Fibroblast of villous mesenchyme (primary cell): ENCODE results near the gene ZNF77. TPM values are rescaled to one million over a fixed set of nuclear protein-coding genes. Genes with fewer than 3 reads are reported as not detected.
A peak's percentile ranks its signal among the peaks of the same experiment; 100 is the strongest.

Experiments used
- DNase-seq: peaks from one replicate; pipeline ENCODE4 v3.0.0-alpha.2; 2010; ENCODE audit warnings: low read depth
- H3K4me3 ChIP-seq: 2 replicates; pipeline ENCODE4 v1.5.1; 2011; ENCODE audit warnings: low read depth, mild to moderate bottlenecking, low read length
- total RNA-seq: library from RNA; depleted of rRNA; stranded (reverse); fragments of >200 nt; gene quantifications from 2 replicates; pipeline ENCODE4 v1.2.3, GENCODE V29; 2012
- TF ChIP-seq, protein P1 (sequence below): IDR thresholded peaks from 2 replicates; pipeline ENCODE4 v1.5.1; 2012; ENCODE audit warnings: low read depth, mild to moderate bottlenecking, low read length; ENCODE audit not compliant: insufficient read depth

The ZNF77 gene
- total RNA-seq, 1 donor: 3.0 TPM

DNA sequence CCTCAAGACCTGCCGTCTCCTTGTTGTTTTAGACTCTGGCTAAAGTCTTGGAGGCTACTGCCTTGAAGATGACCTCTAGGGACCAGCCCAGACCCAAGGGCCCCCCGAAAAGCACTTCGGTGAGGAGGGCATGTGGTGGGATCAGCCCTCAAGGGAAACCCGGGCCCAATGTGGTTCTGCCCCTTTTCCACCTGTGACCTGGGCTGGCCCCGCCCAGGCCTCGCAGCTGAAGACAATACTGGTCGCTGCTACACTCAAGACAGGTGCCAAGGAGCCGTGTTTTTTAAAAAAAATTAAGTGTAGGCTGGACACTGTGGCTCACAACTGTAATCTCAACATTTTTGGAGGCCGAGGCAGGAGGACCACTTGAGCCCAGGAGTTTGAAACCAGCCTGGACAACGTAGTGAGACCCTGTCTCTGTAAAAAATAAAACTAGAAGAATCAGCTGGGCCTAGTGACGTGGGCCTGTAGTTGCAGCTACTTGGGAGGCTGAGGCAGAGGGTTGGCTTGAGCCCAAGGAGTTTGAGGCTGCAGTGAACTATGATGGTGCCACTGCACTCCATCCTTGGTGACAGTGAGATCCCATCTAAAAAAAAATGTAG, 33.5 kb upstream of the ZNF77 start:
- no peak for DNase-seq
- no peak overlapping the region for H3K4me3 ChIP-seq
- TF ChIP-seq, protein P1, sequence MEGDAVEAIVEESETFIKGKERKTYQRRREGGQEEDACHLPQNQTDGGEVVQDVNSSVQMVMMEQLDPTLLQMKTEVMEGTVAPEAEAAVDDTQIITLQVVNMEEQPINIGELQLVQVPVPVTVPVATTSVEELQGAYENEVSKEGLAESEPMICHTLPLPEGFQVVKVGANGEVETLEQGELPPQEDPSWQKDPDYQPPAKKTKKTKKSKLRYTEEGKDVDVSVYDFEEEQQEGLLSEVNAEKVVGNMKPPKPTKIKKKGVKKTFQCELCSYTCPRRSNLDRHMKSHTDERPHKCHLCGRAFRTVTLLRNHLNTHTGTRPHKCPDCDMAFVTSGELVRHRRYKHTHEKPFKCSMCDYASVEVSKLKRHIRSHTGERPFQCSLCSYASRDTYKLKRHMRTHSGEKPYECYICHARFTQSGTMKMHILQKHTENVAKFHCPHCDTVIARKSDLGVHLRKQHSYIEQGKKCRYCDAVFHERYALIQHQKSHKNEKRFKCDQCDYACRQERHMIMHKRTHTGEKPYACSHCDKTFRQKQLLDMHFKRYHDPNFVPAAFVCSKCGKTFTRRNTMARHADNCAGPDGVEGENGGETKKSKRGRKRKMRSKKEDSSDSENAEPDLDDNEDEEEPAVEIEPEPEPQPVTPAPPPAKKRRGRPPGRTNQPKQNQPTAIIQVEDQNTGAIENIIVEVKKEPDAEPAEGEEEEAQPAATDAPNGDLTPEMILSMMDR: no peak

- no peak for DNase-seq
- TF ChIP-seq, protein P1: no peak
- peak overlapping the region; percentile 16 for H3K4me3 ChIP-seq
These were observed 33.0 kb upstream of the ZNF77 start for GRCh38 chr19:2977746-2978138.

DNA sequence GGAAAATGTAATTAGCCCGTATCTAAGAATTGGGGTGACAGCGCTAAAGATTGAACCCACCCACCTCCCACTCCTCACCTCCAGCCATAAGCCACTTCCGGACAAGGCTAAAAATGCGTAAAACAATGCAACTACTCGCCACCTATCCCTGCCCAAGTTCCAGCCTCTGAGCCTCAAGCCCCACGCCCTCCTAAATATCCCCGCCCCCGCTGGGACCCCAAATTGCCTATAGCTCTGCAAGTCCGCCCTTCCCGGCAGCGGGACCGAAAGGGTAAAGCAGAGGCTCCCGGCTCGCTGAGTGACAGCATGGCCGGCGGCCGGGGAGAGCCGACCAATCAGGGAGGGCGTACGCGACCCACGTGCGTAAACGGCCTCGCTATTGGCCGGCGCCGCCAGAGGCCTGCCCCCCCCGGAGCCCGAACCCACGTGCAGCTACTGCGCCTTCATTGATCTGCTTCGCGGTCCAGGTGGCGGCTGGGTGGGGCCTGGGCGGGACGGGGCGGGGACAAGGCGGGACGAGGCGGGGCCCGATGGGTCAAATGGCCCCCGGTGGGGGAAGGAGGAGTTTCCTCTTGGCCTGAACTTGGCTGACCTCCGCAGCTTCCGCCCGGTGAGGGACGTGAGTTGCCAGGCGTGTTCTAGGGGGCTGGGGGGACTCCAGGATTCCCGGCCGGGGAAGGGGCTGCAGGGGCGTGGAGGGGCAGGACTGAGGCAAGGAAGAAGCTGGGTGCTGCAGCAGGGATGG, 32.4 kb upstream of the ZNF77 start, which contains the start of gene TLE6:
Gene TLE6 (plus strand): TSS at position 564 of the 745 bp plus-strand sequence. CDS start 670 bp downstream, outside the sequence.
- peak within 1 kb of the TSS; percentile 61 for H3K4me3 ChIP-seq

DNA sequence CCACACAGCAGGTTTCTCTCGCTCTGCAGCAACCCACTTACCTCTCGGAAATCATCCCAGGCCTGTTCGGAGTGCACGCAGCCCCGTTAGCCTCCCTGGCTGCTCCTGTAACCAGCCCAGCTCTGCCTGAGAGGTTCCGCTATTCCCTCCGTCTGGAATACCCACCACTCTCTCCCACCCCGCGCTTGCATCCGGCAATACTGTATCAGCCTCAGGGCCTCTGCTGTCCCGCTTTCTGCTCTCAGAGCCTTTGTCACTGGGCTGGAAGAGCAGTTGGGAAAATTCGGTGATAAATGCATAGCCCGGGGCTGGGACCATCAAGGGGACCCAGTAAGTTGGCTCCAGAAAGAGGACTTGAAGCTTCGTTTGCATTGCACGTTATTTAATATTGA, 31.8 kb upstream of the ZNF77 start:
- TF ChIP-seq, protein P1: no peak
- peak overlapping the region; percentile 61 for H3K4me3 ChIP-seq
- no peak for DNase-seq

More for the DNA sequence above, 32.4 kb upstream of the ZNF77 start, which contains the start of gene TLE6:
- peak; percentile 96 for DNase-seq
- TF ChIP-seq, protein P1: no peak

DNA sequence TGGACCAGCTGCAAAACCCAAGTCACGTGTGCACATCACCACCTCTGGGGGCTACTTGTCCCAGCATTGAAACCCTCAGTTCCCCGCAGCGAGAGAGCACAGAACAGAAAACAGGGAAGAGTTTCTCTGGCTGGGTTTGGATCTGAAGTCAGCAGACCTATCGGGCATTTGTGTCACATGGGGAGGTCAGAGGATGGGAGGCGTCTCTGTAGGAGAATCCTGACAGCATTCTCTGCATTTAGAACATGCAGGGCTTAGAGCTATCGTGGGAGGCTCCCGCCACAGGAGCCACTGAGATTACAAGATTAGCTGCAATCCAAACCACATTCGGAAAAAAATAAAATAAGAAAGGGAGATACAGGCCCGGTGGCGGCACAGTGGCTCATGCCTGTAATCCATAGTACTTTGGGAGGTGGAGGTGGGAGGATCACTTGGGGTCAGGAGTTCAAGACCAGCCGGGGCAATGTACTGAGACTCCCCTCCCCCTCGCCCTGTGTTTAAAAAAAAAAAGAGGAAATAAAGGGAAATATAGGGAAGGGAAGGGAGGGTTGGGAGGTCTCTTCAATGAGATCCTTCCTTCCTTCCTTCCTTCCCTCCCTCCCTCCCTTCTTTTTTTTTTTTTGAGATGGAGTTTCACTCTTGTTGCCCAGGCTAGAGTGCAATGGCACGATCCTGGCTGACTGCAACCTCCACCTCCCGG, 29.7 kb upstream of the ZNF77 start:
- TF ChIP-seq, protein P1: no peak
- DNase-seq: peak; percentile 94
- no peak overlapping the region for H3K4me3 ChIP-seq

GRCh38 chr19:2973229-2973628, 28.5 kb upstream of the ZNF77 start:
- TF ChIP-seq, protein P1: no peak
- peak; percentile 76 for DNase-seq
- H3K4me3 ChIP-seq: no peak overlapping the region
